Measurements from ENCODE around the gene CATSPERD.

Gene CATSPERD, protein sequence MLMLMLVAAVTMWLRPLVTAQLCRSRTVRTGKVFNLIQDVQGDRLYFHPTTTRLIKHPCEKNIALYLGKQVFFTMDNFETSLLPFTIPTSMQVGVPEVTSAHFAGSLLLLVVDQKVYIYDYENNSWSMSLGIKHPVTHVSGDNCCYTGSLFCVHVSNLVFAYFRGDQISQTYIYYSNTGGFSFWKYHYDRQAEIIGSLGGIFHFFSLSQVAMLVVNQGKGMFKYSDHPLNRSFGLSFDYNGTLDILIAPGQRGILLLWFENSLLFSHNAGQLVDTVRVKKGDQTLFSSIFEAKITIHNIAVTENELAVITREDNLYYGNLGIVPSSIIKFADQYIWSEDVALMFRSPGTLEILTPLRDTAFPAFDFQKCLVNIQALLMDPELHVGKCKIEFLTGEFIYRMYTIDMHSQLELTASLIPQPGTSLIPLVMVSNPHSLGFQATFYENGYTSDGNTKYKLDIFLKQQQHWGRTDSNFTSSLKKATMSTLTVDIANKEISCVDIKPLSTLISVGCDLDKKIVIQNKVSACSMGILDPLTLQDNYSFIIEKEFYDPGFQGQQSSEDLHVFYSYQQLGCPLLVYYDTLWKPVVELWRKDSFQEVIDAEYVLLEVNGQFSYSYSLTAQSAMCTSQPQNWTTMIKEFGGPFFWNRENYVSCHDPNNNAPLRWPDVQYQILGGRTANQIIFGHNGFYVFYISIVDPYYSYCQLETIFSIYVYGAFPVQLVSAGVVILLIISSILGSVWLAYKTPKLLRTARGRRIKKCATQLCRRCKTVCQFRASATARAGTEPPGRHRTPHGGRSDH

DNA sequence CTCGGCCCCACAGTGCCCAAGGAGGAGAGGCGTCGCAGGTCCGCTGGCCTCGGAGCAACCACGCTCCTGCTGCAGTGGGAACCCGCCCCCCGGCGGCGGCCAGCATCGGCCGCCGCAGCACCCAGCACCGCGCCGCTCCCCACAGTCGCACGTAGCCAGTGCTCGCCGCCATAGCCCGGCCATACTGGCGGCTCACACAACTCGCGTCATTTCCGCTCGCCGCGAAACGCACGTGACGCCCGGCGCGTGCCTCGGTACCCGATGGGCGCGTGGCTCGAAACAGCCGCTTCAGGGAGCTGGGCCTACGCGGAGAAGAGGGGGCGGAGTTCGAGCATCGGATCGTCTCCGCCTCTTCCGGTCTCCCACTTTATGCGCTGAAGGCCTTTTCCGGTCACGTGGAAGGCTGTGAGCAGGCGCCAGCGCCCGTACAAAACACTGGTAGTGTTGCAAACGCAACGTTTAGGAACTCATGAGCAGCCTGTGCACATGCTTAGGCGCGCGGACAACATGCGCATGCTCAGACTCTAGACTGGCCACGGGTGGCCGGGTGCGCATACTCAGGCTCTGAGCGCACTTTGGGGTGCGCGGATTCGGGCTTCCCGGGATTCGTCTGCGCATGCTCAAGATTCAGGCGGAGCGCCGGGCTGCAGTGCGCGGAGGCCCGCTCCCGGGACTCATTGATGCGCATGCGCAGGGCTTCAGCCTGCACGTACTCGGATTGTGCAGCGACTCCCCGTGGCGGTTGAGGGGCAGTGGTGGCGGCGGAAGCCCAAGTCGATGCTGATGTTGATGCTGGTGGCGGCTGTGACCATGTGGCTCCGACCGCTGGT, at the start of gene CATSPERD, which contains the start of gene LONP1:
CATSPERD (plus strand) TSS at position 677 of the 830 bp plus-strand sequence; CDS start at position 778, 101 bp downstream.
LONP1 (minus strand) TSS at position 186 of the 830 bp plus-strand sequence; CDS start at position 172, 14 bp downstream.
- no peak for TF ChIP-seq ZNF274 (IDR thresholded peaks at IDR 0.05; ENCODE audit: low read depth, low read length)
- peak within 1 kb of the TSS; percentile 88 for H3K4me3 ChIP-seq (ENCODE audit: low read length)

DNA sequence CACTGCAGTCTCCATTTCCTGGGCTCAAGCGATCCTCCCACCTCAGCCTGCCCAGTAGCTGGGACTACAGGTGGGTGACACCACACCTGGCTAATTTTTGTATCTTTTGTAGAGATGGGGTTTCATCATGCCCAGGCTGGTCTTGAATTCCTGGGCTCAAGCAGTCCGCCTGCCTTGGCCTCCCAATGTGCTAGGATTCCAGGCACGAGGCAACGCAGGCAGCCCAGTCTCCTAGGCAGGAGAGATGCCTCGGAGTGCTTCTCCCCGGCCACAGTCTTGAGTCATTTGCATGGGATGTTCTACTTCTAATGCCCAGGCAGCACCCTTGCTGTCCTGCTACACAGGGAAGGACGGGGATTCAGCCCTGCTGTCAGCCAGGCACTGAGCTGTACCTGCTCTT, 48.8 kb upstream of the CATSPERD start:
- H3K4me3 ChIP-seq (ENCODE audit: low read length): no peak overlapping the region
- TF ChIP-seq ZNF274 (IDR thresholded peaks at IDR 0.05; ENCODE audit: low read depth, low read length): no peak

DNA sequence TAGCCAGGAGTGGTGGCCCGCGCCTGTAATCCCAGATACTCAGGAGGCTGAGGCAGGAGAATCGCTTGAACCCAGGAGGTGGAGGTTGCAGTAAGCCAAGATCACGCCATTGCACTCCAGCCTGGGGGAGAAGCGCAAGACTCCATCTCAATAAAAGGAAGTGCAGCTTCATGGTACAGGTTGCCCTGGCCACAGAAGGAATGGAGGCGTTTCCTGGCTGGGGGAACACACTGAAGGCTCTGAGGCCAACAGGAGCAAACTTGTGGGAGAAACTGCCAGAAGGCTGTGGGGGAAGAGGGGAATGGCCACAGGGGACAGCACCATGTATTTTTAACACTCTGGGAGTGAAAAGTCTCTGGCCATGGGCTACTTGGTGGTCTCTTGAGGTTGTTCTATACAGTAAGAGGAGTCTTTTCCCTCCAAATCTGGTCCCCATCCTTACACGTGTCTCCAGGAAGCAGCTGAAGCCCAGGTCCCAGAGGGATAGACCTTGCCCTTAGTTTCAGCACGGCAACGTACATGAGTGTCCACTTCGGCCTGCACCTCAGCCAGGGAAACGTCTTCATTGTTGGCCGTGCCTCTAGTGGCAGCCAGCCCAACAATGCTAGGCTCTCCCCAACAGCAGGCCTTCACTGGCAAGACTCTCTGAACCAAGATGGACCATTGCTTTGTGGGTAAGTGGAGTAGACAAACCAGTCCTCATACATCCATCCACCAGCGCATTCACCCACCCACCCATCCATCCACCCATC, 47.6 kb upstream of the CATSPERD start:
- H3K4me3 ChIP-seq (ENCODE audit: low read length): no peak overlapping the region
- TF ChIP-seq ZNF274 (IDR thresholded peaks at IDR 0.05; ENCODE audit: low read depth, low read length): no peak

DNA sequence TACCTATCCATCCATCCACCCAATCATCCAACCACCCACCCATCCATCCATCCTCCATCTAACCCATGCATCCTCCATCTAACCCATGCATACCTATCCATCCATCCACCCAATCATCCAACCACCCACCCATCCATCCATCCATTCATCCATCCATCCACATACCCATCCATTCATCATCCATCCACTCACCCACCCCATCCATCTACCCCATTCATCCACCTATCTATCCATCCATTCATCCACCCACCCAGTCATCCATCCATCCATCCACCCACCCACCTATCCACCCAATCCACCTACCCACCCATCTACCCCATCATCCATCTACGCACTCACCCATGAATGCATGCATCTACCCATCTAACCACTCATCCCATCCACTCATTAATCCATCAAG, 46.7 kb upstream of the CATSPERD start:
- H3K4me3 ChIP-seq (ENCODE audit: low read length): no peak overlapping the region
- no peak for TF ChIP-seq ZNF274 (IDR thresholded peaks at IDR 0.05; ENCODE audit: low read depth, low read length)

DNA sequence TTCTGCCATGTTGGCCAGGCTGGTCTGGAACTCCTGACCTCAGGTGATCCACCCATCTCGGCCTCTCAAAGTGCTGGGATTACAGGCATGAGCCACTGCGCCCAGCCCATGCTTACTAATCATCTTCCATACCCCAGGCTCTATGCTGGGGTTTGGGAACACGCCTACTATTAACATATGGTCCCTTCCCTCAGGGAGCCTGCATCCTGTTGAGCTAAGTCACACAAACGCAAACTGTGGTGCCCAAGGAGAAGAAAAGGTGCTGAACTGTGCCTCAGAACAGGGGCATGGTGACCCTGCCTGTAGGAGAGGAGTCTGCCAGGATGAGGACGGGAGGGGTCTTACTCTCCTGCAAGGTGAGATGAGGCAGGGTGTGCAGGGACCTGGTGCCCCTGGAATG, 45.7 kb upstream of the CATSPERD start:
- no peak overlapping the region for H3K4me3 ChIP-seq (ENCODE audit: low read length)
- no peak for TF ChIP-seq ZNF274 (IDR thresholded peaks at IDR 0.05; ENCODE audit: low read depth, low read length)

DNA sequence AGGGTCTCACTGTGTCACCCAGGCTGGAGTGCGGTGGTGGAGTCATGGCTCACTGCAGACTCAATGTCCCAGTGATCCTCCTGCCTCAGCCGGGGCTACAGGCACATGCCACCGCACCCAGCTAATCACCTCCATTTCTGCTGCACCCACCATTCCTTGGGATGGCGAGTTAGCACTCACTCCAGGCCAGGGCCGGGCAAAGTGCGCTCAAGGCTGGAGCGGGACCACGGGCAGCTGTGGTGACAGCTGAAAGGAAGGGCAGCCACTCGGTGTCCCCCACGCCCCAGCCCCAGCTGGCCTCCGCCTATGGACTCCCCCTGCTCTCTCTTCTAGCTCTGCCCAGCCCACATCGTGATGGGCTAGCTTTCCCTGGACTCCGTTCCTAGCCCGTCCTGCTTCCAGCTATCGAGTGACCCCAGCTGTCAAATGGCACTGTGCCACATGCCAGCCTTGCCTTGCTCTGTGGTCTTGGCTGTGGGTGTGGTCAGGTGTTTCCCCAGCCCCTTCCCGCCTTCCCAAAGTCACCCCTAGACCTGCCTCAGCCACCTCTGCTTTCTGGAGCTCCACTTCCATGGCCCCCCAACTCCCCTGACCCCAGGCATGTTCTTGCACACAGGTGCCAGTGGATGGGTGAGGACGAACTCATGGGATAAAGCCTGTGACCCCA, 44.2 kb upstream of the CATSPERD start:
- no peak overlapping the region for H3K4me3 ChIP-seq (ENCODE audit: low read length)
- no peak for TF ChIP-seq ZNF274 (IDR thresholded peaks at IDR 0.05; ENCODE audit: low read depth, low read length)

DNA sequence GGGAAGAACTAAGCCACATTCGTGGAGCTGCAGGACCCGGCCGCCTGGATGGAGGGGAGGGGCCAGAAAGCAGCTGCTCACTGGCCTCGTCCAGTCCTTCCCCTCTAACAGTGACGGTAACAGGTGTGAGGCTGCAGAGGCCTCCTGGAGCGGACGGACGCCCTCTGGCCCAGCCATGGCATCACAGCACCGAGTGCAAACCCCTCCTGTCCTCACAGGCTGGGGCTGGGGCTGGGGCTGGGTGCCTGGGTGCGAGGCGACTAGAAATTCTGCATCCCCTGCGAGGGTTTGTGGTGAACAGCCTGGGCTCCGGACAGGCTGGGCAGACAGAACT, 43.7 kb upstream of the CATSPERD start:
- no peak overlapping the region for H3K4me3 ChIP-seq (ENCODE audit: low read length)
- no peak for TF ChIP-seq ZNF274 (IDR thresholded peaks at IDR 0.05; ENCODE audit: low read depth, low read length)

DNA sequence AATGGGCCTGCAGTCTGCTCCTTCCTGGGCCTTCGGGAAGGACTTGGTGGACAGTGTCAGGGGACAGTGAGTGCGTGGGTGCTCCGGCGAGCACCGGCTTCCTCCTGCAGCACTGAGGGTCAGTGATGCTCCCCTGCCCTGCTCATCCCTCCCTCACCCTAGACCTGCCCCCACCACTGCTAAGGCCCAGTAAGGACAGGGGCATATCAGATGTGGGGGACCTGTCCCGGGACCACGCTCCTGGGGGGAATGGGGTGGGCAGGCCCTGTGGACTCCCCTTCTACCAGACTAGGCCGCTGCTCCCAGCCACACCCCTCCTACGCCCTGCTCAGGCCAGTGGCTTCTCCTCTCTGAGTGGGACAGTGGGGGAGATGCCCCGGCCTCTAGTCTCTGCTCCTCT, 43.3 kb upstream of the CATSPERD start:
- no peak overlapping the region for H3K4me3 ChIP-seq (ENCODE audit: low read length)
- no peak for TF ChIP-seq ZNF274 (IDR thresholded peaks at IDR 0.05; ENCODE audit: low read depth, low read length)

DNA sequence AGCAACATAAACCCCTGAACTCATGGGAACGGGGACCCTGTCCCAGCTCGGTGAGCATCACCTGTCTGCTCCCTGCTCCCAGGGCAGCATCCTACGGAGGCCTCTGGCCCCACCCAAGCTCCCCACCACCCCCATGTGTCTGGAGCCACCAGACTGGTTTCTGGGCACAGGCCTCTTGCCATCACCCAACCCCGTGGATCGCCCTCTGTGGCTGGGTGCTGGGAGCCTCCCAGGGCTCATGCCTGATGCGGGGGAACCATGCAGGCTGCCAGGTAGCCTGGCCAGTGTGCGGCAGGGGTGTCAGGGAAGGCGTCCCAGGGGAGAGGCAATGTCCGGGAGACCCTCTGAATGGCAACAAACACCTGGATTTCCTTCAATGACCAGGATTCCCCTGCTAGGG, 42.9 kb upstream of the CATSPERD start:
- no peak overlapping the region for H3K4me3 ChIP-seq (ENCODE audit: low read length)
- TF ChIP-seq ZNF274 (IDR thresholded peaks at IDR 0.05; ENCODE audit: low read depth, low read length): no peak

DNA sequence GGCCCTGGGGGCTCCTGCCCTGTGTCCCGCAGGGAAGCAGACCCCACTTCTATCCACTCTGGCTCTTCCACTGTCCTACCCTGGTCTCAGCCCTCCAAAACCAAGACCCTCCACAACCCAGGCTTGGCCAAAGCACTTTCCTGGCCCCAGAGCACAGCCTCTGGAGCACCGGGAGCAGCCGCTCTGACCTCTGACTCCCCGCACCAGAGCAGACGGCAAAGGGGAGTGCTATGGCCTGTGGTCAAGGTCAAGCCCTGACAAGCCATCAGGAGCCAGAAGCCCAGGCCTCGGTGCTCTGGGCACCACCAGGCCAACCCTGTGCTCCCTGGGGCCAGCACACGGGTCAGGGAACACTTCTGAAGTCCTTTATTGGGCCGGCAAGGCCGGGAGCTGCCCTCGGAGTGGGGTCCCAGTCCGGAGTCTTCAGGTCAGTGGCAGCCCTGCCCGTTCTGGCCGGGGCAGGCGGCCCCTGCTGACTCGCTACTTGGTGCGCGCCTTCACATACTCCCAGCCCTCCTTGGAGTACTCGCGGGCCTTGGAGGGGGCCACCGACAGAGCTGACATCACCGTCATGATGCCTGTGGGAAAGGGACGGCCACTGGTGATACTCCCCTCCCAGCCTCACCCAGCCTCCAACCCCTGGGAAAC, 42.2 kb upstream of the CATSPERD start:
- no peak for TF ChIP-seq ZNF274 (IDR thresholded peaks at IDR 0.05; ENCODE audit: low read depth, low read length)
- H3K4me3 ChIP-seq (ENCODE audit: low read length): no peak overlapping the region

DNA sequence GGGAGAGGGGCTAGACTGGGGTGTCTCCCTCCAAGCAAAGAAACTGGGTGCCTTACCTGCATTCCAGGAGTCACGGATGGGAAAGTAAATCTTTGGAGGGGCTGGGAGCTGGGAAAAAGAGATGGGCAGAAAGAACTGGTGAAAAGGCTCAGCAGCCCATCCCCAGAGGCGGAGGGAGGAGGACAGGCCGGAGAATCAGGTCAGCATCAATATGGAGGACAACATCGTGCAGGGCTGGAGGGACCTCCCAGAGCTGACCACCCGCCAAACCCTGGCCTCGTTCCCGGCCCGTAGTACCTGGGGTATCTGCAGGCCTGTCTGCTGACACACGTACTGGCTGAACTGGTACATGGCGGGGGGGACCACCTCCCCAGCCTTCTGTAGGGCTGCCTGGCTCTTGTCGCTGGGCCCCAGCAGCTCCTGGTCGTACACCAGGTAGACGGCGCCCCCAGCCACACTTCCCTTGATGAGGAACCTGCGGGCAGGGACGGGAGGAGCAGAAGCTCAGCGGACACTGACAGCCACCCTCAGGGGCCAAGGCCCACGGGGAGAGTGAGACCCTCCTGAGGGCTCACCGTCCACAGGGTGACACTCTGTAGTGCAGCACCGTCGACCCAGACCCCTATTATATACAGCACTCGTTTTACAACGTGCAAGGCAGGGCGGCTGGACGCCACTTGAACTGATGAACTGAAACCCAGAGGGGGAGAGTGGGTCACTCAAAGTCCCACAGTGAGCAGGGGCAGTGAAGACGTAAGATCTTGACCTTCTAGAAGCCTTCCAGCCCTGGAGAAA, 41.0 kb upstream of the CATSPERD start:
- peak overlapping the region; percentile 85 for H3K4me3 ChIP-seq (ENCODE audit: low read length)
- TF ChIP-seq ZNF274 (IDR thresholded peaks at IDR 0.05; ENCODE audit: low read depth, low read length): no peak

DNA sequence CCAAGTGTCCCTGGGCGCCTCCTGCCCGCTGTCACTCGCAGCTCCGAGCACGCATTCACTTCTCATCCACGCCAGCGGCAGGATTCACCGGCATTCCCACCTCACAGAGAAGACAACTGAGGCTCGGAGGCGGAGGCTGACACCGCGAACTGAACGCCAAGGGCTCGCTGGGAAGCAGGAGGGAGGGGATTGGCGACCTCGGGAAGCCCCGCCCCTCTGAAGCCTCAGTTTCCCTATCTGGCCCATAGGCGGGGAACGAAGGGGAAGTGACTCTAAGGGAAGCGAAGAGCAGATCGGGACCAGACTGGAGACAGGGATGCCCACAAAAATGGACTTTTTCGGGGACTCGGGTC, 40.4 kb upstream of the CATSPERD start:
- TF ChIP-seq ZNF274 (IDR thresholded peaks at IDR 0.05; ENCODE audit: low read depth, low read length): no peak
- H3K4me3 ChIP-seq (ENCODE audit: low read length): peak overlapping the region; percentile 85
